ENCODE results near the gene NGEF.

NGEF gene

DNA sequence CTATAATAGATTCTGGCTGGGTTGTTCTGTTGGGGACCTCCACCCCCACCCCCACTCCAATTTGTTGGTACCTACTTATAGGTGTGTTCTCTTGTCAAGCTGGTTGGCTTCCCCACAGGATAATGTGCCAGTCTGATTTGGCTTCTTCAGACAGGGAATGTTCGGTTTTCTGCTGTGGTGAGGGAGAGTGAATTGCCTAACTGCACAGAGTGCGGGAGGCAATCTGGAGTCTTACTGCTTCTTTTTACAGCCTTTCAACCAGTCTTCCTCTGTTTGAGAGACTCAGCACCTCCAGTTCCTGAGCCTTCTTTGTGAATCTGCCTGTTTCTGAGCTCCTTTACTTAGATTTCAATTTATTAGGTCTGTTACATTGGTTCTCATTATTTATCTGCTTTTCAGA is 170.4 kb downstream of the NGEF start:
- H3K14ac ChIP-seq (ENCODE audit: low read length) = no peak overlapping the region
- no peak overlapping the region for H4K12ac ChIP-seq (ENCODE audit: low read depth, low read length)
- no peak overlapping the region for H4K91ac ChIP-seq (ENCODE audit: low read depth, low read length)
- no peaks in the 10 kb centered on the region for H3K4me1 ChIP-seq (ENCODE audit: control insufficient read depth in 1 of 2, insufficient read depth in 2 of 2, low read length in 2 of 2)
- no CpG with 5 or more reads among the region's 2 CpGs for WGBS (ENCODE audit: extremely low coverage, insufficient coverage, insufficient read length)
- H4K8ac ChIP-seq (ENCODE audit: low read depth, low read length) = no peak overlapping the region
- H3K4me2 ChIP-seq (ENCODE audit: low read length) = no peak overlapping the region
- no peak overlapping the region for H2BK120ac ChIP-seq (ENCODE audit: insufficient read depth, low read length, poor library complexity)
- no peaks in the 10 kb centered on the region for H3K9me3 ChIP-seq (ENCODE audit: insufficient read depth, low read depth, low read length)
- no peaks in the 10 kb centered on the region for H3K27me3 ChIP-seq (ENCODE audit: insufficient read depth, low read length)
- no peak overlapping the region for H2BK12ac ChIP-seq (ENCODE audit: low read length)
- no peak overlapping the region for H3K18ac ChIP-seq (ENCODE audit: low read length)
- H2AK5ac ChIP-seq (ENCODE audit: low read length) = no peak overlapping the region
- H3K4ac ChIP-seq (ENCODE audit: low read depth, low read length) = no peak overlapping the region
- H3K4me3 ChIP-seq (ENCODE audit: low read depth, low read length) = no peak overlapping the region
- no peak overlapping the region for H3K9ac ChIP-seq (ENCODE audit: low read length)
- no peak overlapping the region for H2BK5ac ChIP-seq (ENCODE audit: low read depth, low read length, poor library complexity)
- no peak overlapping the region for H2AFZ ChIP-seq (ENCODE audit: insufficient read depth, low read length, poor library complexity)
- H3K23ac ChIP-seq (ENCODE audit: low read length) = no peak overlapping the region
- DNase-seq = no peak
- H3K79me1 ChIP-seq (ENCODE audit: low read length) = no peaks in the 10 kb centered on the region
- H3K36me3 ChIP-seq (ENCODE audit: control insufficient read depth in 1 of 2, insufficient read depth in 2 of 2, low read length in 2 of 2) = peaks cover 15 to 28% of the 10 kb centered on the region in 2 experiments
- no peak overlapping the region for H3K27ac ChIP-seq (ENCODE audit: low read depth, low read length)
- no peaks in the 10 kb centered on the region for H3K79me2 ChIP-seq (ENCODE audit: control insufficient read depth, insufficient read depth, low read length, poor library complexity)

- no peak overlapping the region for H4K91ac ChIP-seq (ENCODE audit: low read depth, low read length)
- DNase-seq = peak in 1 of 2 donors; percentile 19
- peaks cover 15 to 24% of the 10 kb centered on the region in 2 experiments for H3K36me3 ChIP-seq (ENCODE audit: control insufficient read depth in 1 of 2, insufficient read depth in 2 of 2, low read length in 2 of 2)
- no peaks in the 10 kb centered on the region for H3K4me1 ChIP-seq (ENCODE audit: control insufficient read depth in 1 of 2, insufficient read depth in 2 of 2, low read length in 2 of 2)
- H2BK12ac ChIP-seq (ENCODE audit: low read length) = no peak overlapping the region
- no peak overlapping the region for H3K4me3 ChIP-seq (ENCODE audit: low read depth, low read length)
- no peaks in the 10 kb centered on the region for H3K79me2 ChIP-seq (ENCODE audit: control insufficient read depth, insufficient read depth, low read length, poor library complexity)
- no peak overlapping the region for H3K4me2 ChIP-seq (ENCODE audit: low read length)
- H3K23ac ChIP-seq (ENCODE audit: low read length) = no peak overlapping the region
- no peak overlapping the region for H4K8ac ChIP-seq (ENCODE audit: low read depth, low read length)
- no peak overlapping the region for H3K14ac ChIP-seq (ENCODE audit: low read length)
- H3K18ac ChIP-seq (ENCODE audit: low read length) = no peak overlapping the region
- no peak overlapping the region for H2AFZ ChIP-seq (ENCODE audit: insufficient read depth, low read length, poor library complexity)
- no peak overlapping the region for H4K12ac ChIP-seq (ENCODE audit: low read depth, low read length)
- H3K9me3 ChIP-seq (ENCODE audit: insufficient read depth, low read depth, low read length) = no peaks in the 10 kb centered on the region
- no peak overlapping the region for H2AK5ac ChIP-seq (ENCODE audit: low read length)
- no peak overlapping the region for H3K27ac ChIP-seq (ENCODE audit: low read depth, low read length)
- H2BK120ac ChIP-seq (ENCODE audit: insufficient read depth, low read length, poor library complexity) = no peak overlapping the region
- no peaks in the 10 kb centered on the region for H3K27me3 ChIP-seq (ENCODE audit: insufficient read depth, low read length)
- no peak overlapping the region for H3K4ac ChIP-seq (ENCODE audit: low read depth, low read length)
- WGBS (ENCODE audit: extremely low coverage, insufficient coverage, insufficient read length) = no CpG with 5 or more reads among the region's 9 CpGs
- no peak overlapping the region for H2BK5ac ChIP-seq (ENCODE audit: low read depth, low read length, poor library complexity)
- no peak overlapping the region for H3K9ac ChIP-seq (ENCODE audit: low read length)
- H3K79me1 ChIP-seq (ENCODE audit: low read length) = no peaks in the 10 kb centered on the region
Observed at GRCh38 chr2:232839411-232840079, 173.5 kb downstream of the NGEF start.

DNA sequence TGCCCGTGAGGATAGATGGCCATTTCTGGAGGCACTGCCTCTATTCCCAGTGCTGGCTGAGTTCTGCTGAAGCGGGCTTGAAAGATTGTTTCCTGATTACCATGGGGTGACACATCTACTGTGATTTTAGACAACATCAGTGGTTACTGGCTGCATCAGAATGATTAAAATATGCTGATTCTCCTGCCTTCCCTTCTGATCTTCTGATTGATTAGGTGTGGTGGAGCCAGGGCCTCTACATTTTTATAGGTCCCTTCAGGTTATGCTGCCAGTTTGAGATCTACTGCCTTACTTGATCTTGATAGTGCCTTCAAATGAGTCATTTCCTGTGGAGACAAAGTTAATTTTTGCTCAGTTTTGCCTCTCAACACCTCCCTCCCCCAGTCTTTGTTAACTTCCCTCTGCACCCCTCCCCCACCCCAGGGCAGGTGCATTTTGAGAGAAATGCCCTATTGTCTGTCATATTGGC is 174.6 kb downstream of the NGEF start:
- H3K4me3 ChIP-seq (ENCODE audit: low read depth, low read length) = no peak overlapping the region
- no peak overlapping the region for H2BK12ac ChIP-seq (ENCODE audit: low read length)
- DNase-seq = peak in 1 of 2 donors; percentile 15
- no peak overlapping the region for H4K91ac ChIP-seq (ENCODE audit: low read depth, low read length)
- H3K4me2 ChIP-seq (ENCODE audit: low read length) = no peak overlapping the region
- no peak overlapping the region for H2BK120ac ChIP-seq (ENCODE audit: insufficient read depth, low read length, poor library complexity)
- no CpG with 5 or more reads among the region's 2 CpGs for WGBS (ENCODE audit: extremely low coverage, insufficient coverage, insufficient read length)
- no peaks in the 10 kb centered on the region for H3K27me3 ChIP-seq (ENCODE audit: insufficient read depth, low read length)
- no peak overlapping the region for H2AK5ac ChIP-seq (ENCODE audit: low read length)
- no peak overlapping the region for H2BK5ac ChIP-seq (ENCODE audit: low read depth, low read length, poor library complexity)
- H3K27ac ChIP-seq (ENCODE audit: low read depth, low read length) = no peak overlapping the region
- no peaks in the 10 kb centered on the region for H3K9me3 ChIP-seq (ENCODE audit: insufficient read depth, low read depth, low read length)
- no peak overlapping the region for H3K14ac ChIP-seq (ENCODE audit: low read length)
- peaks cover 11 to 22% of the 10 kb centered on the region in 2 experiments for H3K36me3 ChIP-seq (ENCODE audit: control insufficient read depth in 1 of 2, insufficient read depth in 2 of 2, low read length in 2 of 2)
- no peaks in the 10 kb centered on the region for H3K79me2 ChIP-seq (ENCODE audit: control insufficient read depth, insufficient read depth, low read length, poor library complexity)
- H3K18ac ChIP-seq (ENCODE audit: low read length) = no peak overlapping the region
- H4K12ac ChIP-seq (ENCODE audit: low read depth, low read length) = no peak overlapping the region
- H3K4me1 ChIP-seq (ENCODE audit: control insufficient read depth in 1 of 2, insufficient read depth in 2 of 2, low read length in 2 of 2) = no peaks in the 10 kb centered on the region
- no peak overlapping the region for H4K8ac ChIP-seq (ENCODE audit: low read depth, low read length)
- no peak overlapping the region for H2AFZ ChIP-seq (ENCODE audit: insufficient read depth, low read length, poor library complexity)
- H3K4ac ChIP-seq (ENCODE audit: low read depth, low read length) = no peak overlapping the region
- H3K9ac ChIP-seq (ENCODE audit: low read length) = no peak overlapping the region
- H3K23ac ChIP-seq (ENCODE audit: low read length) = no peak overlapping the region
- H3K79me1 ChIP-seq (ENCODE audit: low read length) = no peaks in the 10 kb centered on the region

DNA sequence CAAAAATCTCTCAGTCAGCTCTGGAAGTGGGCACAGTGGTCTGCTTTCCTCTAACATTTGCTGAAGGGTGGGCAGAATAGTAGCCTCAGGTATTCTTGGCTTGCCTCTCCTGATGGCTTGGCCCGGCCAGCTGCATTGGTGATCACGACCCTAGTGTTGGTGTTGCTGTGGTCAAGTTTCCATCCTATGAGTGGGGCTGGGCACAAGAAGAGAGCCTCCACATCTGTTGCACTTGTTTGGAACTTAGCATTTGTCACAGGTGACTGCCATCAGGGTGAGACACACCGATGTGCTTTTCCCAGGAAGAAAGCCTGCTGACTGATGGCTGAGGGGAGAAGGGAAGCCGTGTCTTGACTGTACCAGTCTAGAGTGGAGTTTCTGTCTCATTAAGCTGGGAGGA is 176.1 kb downstream of the NGEF start:
- no peak overlapping the region for H3K18ac ChIP-seq (ENCODE audit: low read length)
- H3K4me1 ChIP-seq (ENCODE audit: control insufficient read depth in 1 of 2, insufficient read depth in 2 of 2, low read length in 2 of 2) = no peaks in the 10 kb centered on the region
- no peak overlapping the region for H3K4me3 ChIP-seq (ENCODE audit: low read depth, low read length)
- H3K27me3 ChIP-seq (ENCODE audit: insufficient read depth, low read length) = no peaks in the 10 kb centered on the region
- no peak overlapping the region for H2AK5ac ChIP-seq (ENCODE audit: low read length)
- no peak overlapping the region for H3K9ac ChIP-seq (ENCODE audit: low read length)
- no peak overlapping the region for H3K4ac ChIP-seq (ENCODE audit: low read depth, low read length)
- H3K9me3 ChIP-seq (ENCODE audit: insufficient read depth, low read depth, low read length) = no peaks in the 10 kb centered on the region
- no peak overlapping the region for H2AFZ ChIP-seq (ENCODE audit: insufficient read depth, low read length, poor library complexity)
- H4K12ac ChIP-seq (ENCODE audit: low read depth, low read length) = no peak overlapping the region
- H3K36me3 ChIP-seq (ENCODE audit: control insufficient read depth in 1 of 2, insufficient read depth in 2 of 2, low read length in 2 of 2) = peaks cover 16 to 29% of the 10 kb centered on the region in 2 experiments
- no peak overlapping the region for H3K27ac ChIP-seq (ENCODE audit: low read depth, low read length)
- H3K79me1 ChIP-seq (ENCODE audit: low read length) = no peaks in the 10 kb centered on the region
- H2BK12ac ChIP-seq (ENCODE audit: low read length) = no peak overlapping the region
- H2BK5ac ChIP-seq (ENCODE audit: low read depth, low read length, poor library complexity) = no peak overlapping the region
- no peak overlapping the region for H3K23ac ChIP-seq (ENCODE audit: low read length)
- H2BK120ac ChIP-seq (ENCODE audit: insufficient read depth, low read length, poor library complexity) = no peak overlapping the region
- no peak overlapping the region for H3K14ac ChIP-seq (ENCODE audit: low read length)
- no peak overlapping the region for H4K91ac ChIP-seq (ENCODE audit: low read depth, low read length)
- DNase-seq = no peak
- H4K8ac ChIP-seq (ENCODE audit: low read depth, low read length) = no peak overlapping the region
- H3K4me2 ChIP-seq (ENCODE audit: low read length) = no peak overlapping the region
- no peaks in the 10 kb centered on the region for H3K79me2 ChIP-seq (ENCODE audit: control insufficient read depth, insufficient read depth, low read length, poor library complexity)
- WGBS (ENCODE audit: extremely low coverage, insufficient coverage, insufficient read length) = no CpG with 5 or more reads among the region's 4 CpGs
